Astrocyte of the hippocampus (primary cell): ENCODE measurements around the gene VGLL4.

Experiments used
- DNase-seq: peaks from one replicate; pipeline ENCODE4 v3.0.0; 2011; ENCODE audit warnings: low read depth, low spot score

The VGLL4 gene

DNA sequence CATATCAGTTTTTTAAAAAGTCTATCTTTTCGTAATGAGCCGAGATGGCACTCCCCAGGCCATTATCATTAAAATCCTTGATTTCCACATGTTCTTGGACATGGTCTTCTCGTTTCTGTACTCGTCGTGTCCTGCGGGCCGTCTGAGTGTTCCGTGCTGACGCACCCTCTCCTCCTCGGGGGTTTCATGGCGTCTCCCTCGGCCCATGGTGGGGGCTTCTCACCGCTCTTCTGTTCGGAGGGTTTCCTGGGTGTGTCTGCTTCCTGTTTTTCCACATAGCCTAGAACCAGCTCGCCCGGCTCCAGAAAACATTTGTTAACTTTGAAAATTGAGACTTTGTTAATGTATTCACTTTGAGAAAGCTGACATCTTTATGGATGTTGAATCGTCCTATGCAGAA, 92.7 kb downstream of the VGLL4 start:
- DNase-seq, result no peak

DNA sequence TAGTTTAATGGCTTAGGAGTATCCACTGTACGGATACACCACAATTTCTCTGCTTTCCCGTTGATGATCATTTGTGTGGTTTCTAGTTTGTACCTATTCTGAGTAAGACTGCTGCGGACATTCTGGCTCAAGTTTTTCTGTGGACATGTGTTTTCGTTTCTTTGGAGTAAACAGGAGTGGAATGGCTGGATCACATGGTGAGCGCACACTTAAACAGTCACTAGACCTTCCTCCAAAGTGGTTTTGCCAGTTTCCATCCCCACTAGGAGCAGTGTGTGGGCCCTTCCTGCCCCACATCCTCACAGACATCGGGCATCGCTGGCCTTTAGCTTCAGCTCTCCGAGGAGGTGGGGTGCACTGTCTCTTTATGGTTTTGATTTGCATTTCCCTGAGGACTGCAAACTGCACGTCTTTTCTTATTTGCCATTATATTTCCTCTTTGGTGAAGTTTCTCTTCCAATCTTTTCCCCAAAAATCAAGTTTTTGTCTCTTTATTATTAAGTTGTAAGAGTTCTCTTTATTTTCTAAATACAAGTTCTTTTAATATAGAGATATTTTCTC, 94.1 kb downstream of the VGLL4 start:
- no peak for DNase-seq

DNA sequence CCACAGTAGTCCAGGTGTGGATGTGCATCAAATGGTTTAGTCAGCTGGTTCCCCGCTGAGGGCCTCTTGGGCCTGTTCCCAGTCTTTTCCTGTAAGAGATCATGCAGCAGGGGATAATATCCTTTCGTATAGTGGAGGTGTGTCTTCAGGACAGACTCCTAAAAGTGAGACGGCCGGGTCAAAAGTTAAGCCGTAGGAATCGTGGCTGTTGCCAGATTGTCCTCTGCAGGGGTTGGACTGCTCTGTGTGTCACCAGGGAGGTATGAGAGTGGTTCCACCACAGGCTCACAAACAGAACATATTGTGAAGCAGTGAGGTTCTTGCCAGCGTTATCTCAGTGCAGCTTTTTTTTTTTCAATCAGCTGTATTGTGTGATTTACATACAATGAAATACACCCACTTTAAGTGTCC, 95.0 kb downstream of the VGLL4 start:
- peak; percentile 81 for DNase-seq

DNA sequence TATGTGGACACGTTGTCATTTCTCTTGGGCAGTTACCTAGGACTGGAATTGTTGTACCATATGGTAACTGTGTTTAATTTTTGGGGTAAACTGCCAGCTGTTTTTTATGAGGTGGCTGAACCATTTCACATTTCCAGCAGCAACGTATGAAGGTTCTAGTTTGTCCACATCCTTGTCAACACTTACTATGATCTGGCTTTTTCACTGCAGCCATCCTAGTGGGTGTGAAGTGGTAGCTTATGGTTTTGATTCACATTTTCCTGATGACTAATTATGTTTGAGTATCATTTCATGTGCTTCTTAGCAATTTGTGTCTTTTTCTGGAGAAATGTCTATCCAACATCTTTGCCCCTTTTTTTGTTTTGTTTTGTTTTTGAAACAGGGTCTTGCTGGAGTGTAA, 96.2 kb downstream of the VGLL4 start:
- DNase-seq, result no peak

DNA sequence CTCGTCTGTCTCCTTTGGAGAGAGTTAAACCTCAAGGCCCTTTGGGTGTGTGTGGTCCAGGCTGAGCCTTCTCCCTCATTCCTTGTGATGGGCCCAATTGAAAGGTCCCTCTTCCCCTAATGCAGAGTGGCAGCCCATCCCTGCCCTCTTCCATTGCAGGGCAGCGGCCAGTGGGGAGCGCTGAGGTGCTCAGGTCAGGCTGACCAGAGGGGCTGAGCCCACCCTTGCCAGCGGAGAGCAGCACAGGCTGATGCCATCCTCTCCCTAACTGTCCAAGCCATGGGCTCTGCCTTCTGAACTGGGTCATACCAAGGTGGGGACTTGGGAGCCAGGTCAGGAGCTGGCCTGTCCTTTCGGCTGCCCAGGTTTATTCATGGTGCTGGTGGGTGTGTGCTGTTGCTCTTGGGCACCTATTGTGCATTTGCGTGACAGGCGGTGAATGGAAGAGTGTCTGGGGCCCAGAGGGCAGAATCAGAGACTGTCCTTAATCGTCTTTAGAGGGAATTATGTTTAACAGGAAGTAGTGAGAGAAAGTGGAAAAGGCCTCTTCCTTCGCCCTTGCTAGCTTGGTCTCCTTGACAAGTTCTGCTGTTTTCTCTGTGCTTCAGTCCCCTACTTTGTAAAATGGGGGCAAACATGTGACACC, 96.9 kb downstream of the VGLL4 start:
- DNase-seq, result no peak

DNA sequence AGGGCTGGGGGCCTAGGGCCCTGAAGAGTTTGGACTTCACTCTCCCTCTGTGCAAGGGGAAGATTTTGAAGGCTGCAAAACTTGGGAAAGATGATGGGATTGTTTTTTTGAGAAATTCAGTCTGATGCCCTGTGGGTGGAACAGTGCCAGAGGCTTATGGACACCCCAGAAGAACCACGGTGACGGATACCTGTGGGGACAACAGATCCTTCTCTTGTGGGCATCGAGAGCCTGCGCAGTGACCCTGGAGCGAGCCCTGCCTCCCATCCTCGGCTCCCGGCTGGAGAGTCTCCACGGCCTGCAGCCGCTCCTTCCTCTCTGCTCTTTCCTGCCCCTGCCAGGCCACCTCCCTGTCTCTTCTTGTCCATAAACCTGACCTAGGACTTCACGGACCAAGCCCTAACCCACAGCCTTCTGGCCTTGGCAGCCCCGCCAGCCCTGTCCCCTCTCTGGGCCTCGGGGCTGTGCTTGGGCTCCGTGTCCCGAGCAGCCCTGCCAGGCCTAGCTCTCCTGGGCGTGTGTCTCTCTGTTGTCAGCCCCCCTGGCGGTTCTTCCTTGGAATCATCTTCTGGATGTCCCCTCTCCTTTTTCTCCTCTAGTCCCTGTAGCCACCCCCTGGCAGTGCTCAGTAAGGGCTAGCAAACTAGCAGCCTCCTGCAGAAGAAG, 98.4 kb downstream of the VGLL4 start:
- no peak for DNase-seq

DNA sequence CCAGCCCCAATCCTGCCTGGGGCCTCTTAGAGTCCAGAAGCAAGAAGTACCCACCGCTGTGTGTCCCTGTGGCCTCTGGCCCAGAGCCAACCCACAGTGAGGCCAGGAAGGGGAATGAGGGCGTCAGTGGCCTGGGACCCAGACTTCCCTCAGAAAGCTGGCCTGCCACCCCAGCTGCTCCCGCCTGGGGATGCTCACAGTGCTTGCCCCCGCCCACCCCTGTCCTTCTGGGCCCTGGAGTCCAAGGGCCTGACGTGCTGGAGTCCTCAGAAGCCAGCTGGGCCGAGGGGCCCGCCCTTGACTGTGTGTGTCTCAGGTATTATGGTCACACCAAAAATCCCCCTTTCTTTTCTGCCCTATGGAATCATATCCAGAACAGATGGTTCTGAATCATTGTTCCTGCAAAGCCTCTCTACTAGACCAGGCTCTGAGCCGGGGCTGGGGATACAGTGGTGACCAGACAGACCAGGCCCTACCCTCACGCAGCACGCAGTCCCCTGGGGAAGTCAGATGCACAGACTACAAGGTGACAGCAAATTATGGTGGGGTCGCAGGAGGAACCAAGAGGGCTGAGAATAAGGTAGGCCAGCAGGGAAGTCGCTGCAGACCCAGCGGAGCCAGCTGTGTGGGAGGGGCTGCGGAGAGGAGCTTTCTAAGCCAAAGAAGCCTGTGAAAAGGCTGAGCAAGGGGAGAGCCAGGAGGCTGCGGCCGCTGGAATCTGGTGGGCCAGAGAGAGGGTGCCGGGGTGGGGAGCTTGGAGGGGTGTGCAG, 99.1 kb downstream of the VGLL4 start:
- DNase-seq, result peak; percentile 73

DNA sequence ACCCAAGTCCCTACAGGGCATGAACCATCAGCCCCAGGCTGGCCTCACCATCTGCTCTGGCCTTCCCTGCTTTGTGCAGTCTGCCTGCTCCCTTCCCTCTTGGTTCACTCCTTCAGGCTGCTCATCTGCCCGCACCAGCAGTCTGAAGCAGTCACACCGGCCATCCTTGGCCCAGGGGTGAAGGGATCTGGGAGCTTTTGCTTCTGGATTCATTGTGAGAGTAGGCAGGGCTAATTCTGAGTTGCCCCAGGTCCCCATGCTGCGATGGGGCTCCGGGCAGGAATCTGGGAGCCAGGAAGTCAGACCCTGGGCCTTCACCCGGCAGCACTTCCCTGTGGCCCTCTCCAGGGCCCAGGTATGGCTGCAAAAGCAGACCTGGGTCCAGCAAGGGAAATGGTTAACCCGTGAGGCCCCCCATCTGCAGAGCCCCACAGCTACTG, 99.7 kb downstream of the VGLL4 start:
- DNase-seq, result no peak

DNA sequence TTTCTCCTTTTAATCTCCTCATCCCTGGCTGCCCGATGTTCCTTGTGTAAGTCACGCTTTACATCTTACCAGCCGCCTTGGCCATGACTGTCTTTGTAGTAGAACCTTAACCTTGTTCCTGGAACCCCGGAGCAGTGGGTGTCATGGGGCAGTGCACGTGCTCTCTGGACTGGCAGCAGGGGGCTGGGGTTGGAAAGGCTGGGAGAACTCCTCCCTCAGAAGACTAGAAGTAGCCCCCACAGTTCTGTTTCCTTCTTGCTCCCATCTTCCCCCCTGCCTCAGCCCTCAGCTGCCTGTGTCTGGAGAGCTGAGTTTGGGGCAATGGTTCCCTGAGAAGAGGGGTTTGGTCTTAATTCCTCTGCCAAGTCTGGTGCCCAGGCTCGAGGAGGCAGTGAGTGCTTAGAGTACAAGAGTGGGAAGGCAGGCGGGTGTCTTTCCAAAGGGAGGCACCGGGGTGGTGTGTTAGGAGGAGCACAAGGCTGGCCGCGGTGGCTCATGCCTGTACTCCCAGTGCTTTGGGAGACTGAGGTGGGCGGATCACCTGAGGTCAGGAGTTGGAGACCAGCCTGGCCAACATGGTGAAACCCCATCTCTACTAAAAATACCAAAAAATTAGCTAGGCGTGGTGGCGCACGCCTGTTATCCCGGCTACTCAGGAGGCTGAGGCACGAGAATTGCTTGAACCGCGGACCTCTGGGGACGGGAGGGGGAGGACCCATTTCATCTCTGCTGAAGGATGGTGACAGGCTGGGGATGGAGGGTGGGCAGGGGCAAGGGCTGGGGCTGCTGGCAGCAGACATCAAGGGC, 100.4 kb downstream of the VGLL4 start:
- DNase-seq, result no peak

DNA sequence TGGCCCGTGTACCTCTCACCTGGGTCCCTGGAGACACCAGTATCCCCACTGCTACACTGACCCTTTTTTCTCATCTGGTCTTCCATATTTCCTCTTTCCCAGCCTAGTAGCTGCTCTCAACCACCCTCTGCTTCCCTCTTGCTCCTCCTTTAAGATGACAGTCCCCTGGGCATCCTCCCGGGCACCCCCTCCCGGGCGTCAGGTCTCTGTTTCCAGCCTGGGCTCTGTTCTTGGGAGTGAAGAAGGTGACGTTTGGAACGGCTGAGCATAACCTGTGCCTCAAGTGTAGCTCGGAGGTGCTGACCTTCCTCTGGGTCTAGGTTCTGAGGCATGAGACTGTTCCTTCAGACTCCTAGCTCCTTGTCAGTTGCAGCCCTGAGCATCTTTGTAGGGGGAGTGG, 101.2 kb downstream of the VGLL4 start:
- no peak for DNase-seq

DNA sequence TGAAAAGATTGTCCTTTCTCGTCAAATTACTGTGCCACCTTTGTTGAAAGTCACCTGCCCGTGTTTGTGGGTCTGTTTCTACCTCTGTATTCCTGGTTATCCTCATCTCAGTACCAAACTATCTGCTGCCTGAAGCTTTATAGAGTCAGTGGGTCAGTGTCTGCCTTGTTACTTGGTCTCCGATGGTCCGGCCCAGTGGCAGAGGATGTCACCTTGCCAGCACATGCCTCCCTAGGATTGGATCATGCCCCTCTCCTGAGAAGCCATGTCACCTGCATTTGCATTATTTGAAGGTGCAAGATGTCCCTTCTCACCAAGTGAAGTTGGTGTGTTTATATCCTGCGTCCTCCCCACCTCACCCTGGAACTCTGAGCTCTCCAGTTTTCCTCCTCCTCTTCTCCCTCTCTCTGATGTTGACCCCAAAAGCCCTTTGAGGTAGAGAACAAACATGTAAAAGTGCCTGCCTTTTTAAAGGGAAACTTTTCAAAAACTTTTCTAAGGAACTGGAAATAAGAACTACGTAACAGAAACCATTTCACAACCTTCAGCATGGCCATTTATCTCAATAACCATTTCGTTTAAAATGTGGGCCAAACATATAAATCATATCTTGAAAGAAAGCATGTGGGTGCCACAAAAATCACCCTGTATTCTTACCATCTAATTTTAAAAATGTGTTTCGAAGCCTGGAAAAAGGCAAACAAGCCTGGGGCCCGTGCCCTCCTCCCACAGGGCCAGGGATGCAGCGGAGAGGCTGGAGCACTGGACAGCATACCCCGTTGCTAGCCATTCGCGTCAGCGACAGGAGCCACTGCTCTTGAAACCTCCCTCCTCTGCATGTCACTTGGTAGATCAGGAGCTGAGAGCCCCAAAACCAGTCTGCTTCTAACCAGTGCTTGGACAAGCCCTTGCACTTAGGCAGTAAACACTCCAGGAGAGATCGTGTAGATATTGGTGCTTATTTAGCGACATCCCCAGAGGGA, 102.1 kb downstream of the VGLL4 start:
- DNase-seq, result no peak

DNA sequence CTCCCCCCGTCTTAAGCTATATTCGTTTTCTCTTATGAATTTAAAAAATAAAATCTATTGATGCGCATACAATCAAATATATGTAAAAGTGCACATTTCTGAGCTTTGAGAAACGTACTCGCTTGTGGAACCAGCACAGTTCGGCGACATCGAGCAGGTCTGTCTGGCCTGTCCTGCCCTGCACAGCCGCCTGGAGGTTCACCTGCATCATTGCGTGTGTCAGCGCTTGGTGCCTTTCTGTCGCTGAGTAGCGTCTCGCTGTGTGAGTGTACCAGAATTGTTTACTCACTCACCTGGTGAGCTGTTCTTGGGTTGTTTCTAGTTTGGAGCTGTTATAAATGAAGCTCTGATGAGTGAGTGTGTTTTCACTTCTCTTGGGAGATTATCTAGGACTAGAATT, 104.0 kb downstream of the VGLL4 start:
- no peak for DNase-seq

DNA sequence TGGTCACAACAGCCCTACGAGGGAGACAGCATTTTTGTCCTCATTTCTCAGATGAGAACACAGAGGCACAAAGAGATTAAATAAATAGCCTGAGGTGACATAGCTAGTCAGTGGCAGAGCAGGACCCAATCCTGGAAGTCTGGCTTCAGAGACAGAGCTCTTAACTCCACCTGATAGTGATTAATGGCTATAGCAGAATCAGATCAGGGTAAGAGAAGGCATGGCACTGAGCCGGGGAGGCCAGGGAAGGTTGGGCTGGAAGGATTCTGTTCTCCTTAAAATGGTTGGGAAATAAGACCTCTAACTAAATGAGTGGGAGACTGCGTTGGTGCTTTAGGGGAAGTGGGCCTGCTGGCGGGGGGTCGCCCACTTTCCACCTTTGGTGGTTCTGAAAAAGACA, 104.5 kb downstream of the VGLL4 start:
- no peak for DNase-seq

DNA sequence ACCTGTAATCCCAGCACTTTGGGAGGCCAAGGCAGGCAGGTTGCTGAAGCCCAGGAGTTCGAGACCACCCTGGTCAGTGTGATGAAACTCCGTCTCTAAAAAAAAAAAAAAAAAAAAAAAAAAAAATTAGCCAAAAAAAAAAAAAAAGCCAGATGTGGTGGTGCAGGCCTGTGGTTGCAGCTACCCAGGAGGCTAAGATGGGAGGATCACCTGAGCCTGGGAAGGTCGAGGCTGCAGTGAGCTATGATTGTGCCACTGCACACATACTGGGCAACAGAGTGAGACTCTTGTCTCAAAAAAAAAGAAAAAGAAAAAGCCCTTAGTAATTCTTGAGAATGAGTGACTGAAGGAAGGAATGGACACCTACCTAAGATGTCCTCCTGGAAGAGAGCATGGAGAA, 105.1 kb downstream of the VGLL4 start:
- DNase-seq, result no peak

DNA sequence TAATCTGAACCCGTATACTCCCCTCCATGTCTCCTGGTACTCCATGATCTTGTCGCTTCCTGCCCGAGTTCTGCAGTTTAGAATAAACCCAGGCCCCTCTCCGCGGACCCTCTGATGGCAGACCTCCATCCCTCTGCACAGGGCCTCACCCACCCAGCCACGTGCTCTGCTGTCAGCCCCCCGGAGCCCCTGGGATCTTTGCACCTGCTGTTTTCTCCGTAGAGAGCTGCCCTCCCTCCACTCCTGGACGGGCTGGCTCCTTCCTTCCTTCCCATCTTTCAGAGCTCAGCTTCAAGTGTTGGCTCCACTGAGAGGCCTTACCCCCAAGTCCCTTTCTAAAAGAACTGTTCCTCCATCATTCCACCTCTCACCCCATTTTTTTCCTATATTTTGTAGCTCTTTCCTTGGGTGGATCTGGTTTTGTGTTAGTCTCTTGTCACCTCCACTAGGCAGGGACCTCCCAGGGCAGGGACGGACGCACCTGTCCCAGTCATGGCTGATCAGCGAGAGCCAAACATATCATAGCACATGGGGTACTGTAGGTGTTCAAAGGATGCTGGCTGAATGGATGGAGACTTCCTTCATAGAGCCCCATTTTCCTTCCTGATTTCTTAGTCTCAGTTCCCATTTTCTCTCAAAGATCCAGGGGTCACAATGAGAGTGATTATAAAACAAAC, 106.6 kb downstream of the VGLL4 start:
- DNase-seq, result no peak

DNA sequence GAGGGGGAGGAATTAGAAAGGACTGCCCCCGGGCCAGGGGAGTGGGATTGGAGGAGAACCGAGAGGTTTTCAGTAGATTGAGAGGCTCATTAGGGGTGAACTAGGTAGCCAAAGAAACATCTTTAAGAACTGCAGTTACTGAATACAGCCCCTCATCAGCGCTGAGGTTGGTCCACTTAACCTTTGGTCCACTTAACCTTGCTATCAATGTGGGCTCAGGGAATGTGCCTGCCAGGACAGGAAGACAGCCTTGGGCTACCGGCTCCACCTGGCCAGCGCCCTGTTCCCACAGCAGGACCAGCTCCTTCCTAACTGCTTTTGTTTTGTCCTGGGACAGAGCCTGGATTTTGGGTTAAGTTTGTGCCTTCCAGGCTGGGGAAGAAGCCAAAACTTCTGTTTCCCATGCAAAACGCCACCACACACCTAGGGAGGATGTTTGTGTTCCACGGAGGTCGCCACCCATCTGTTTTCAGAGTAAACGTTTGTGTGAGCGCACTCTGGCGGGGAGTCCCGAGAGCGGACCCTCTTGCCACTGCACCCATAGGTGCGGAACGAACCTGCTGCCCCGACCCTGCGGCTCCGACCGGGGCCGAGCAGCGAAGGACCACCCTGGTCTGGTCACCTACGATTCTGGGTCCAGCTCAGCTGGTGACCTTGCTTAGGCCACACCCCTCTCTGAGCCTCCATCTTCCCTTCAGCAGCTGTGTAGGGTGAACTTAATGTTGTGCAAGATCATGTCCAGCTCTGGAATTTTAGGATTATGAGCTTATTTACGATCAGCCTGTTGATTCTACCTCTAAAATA, 107.4 kb downstream of the VGLL4 start:
- DNase-seq, result no peak

DNA sequence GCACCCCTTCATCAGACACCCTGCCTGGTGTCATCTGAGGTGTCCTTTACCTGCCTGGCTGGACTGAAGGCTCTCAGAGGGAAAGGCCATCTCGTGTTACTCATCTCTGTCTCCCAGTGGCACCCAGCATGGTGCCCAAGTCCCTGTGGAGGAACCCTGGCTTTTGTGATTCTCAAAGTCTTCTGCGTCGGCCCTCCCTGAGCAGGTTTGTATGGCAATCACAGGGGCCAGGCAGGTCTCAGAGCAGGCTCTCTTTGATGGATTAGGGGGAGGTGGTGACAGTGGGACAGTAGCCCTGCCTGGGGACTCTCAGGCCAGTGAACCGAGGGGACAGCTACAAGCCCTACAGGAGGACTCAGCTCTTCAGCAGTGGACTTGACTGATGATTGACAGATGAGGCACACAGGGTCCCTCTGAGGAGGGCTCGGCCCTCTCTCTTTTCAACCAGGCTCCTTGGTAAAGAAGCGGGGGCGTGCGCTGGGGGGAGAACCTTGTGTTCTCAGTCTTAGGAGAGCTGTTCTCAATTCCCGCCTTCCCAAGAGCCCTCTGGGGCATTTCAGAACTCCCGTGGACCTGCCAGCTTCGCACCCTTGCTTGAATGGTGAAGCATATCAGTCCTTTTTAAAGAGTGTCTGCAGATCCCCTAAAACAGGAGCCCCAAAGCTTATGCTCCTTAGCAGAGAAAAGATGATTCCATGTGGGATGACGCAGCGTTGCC, 108.3 kb downstream of the VGLL4 start:
- DNase-seq, result no peak

DNA sequence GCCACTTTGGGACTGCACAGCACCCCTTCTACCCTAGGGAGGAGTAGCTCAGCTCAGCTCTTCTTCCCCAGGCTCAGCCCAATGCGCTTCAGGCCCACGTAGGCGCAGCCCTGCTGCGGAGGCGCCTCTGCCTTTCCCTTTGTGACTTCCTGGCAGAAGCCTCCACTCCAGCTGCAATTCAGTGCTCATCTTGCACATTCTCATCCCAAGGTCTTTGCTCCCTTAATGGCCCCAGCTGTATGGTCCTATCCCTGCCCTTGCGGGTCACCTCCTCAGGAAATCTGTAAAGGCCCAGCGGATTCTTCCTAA, 109.0 kb downstream of the VGLL4 start:
- no peak for DNase-seq
